Stimulated activated naive CD4-positive, alpha-beta T cell (primary cell): ENCODE measurements around the gene CAPZB.
"Not testable (repeated sequence)": the region's sequence is repeated elsewhere in the genome, so short reads cannot be mapped to it uniquely, and the experiment has no call there.

Source experiments
- DNase-seq, 6 experiments: peaks; one replicate each; lab custom pipeline; 2025; lab: John Stamatoyannopoulos, UW

The CAPZB gene

DNA sequence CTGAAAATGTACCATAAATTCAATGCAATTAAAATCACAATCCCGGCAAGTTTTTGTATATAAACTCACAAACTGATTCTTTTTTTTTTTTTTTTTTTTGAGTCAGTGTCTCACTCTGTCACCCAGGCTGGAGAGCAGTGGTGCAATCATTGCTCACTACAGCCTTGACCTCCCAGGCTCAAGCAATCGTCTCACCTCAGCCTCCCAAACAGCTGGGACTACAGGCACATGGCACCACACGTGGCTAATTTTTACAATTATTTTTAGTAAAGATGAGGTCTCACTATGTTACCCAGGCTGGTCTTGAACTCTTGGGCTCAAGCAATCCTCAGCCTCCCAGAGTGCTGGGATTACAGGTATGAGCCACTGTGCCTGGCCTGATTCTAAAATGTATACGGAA is 12.1 kb upstream of the CAPZB start:
- not testable (repeated sequence) for DNase-seq

DNA sequence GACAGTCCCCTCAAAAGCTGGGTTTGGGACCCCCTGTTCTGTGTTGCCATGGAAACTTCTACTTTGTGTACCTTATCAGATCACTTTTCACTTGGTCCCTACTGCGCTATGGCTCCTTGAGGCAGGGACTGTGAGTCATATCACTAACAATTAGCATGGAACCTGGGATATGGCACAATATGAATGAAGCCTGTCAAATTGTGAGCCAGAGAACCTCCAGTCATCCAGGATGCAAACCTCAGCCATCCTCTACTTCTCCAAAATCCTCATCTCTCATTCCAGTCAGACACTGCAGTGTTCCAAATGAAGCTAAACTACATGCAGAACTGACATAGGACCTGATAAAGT is 11.2 kb upstream of the CAPZB start:
- no peak for DNase-seq

DNA sequence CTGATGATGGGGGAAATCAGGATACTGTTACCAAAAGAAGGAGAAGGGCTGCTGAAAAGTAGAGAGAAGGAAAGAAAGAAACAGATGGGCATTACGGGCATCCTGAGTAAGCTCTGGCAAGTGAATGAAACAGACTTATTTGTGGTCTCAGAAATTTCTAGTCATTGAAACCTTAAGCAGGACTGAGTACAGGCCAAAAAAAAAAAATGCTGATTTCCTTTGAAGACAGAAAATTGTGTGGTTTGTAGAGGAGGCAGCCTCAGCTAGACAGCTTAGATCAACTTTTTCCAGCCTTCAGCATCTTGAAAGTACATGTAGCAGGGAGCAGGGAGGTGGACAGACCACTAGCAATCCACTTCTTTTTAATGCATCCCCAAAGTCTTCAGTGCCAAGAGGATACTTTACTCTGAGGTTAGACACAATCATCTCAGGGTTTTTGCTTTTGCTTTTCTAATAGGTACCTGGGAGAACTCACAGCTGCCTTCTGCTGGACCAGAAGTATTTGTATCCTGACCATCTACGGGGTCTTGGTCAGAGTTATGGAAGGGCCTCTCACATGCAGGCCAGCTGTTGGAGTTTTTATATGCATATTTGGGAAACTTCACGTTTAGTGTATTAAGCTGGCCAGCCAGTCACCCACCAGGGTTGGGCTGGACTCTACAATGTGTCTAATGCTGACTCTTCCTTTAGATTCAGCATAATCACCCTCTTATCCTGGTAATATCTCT is 10.6 kb upstream of the CAPZB start:
- DNase-seq: no peak

- no peak for DNase-seq
These were observed 9.8 kb upstream of the CAPZB start for GRCh38 chr1:19495000-19495656.

- DNase-seq: no peak
These were observed 8.2 kb upstream of the CAPZB start for GRCh38 chr1:19493547-19493946.

GRCh38 chr1:19489996-19490395 is 4.7 kb upstream of the CAPZB start:
- DNase-seq: no peak

DNA sequence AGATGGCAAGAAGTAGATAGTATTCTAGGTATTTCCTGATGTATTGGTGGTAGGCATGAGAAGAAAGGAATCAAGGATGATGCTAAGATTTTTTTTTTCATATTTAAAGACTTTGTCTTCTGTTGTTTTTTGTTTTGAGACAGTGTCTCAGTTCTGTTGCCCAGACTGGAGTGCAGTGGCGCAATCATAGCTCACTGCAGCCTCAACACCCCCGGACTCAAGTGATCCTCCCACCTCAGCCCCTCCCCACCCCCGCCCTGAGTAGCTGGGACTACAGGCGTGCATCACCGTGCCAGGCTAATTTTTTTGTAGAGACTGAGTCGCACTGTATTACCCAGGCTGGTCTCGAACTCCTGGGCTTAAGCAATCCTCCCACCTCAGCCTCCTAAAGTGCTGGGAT is 2.8 kb upstream of the CAPZB start:
- DNase-seq: peak in 4 of 6 experiments; percentile 26 to 40 (median 32)

GRCh38 chr1:19484798-19485361 is 459 bp downstream of the CAPZB start:
- no peak for DNase-seq

DNA sequence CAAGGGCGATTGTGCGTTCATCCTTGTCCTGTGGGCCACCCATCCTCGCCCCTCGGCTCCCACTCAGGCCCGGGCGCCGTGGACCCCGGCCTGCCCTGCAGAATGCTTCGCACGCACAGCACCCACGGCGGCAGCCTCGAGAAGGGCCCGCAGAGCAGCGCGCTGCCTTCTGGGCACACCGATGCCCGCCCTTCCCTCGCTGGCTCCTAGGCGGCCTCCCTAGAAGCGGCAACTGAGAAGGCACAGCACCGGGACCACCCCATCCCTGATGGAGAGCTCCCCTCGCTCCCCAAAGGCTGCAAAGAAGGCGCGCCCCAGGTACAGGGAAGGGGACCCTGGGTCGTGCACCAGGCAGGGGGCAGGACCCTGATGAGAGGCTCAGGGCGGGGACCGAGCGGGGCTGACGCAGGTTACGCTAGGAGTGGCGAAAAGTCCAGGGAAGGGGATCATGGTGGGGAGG is 971 bp downstream of the CAPZB start:
- DNase-seq: peak in 4 of 6 experiments; percentile 10 to 40 (median 25)

- no peak for DNase-seq
These were observed 1.6 kb downstream of the CAPZB start for GRCh38 chr1:19483691-19484090.

GRCh38 chr1:19483261-19483660 is 2.1 kb downstream of the CAPZB start:
- no peak for DNase-seq

GRCh38 chr1:19481826-19482398 is 3.4 kb downstream of the CAPZB start:
- DNase-seq: no peak

DNA sequence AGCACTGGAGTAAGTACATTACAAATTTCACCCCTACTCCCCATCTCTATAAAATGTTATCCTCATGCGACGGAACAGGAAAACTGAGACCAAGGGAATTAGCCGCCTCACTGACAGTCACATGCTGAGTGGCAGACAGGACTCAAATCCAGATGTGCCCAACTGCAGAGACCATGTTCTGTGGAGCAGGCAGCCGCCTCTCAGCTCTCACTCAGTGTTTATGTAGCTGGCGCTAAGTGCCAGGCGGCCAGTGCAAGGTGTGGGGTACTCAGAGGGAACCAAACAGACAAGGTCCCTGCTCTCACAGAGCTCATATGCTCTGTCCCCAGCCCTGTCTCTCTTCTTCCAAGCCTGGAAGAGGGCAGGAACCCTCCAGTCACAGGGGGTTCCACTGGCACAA is 5.1 kb downstream of the CAPZB start:
- DNase-seq: no peak

- no peak for DNase-seq
These were observed 5.8 kb downstream of the CAPZB start for GRCh38 chr1:19479351-19480120.

DNA sequence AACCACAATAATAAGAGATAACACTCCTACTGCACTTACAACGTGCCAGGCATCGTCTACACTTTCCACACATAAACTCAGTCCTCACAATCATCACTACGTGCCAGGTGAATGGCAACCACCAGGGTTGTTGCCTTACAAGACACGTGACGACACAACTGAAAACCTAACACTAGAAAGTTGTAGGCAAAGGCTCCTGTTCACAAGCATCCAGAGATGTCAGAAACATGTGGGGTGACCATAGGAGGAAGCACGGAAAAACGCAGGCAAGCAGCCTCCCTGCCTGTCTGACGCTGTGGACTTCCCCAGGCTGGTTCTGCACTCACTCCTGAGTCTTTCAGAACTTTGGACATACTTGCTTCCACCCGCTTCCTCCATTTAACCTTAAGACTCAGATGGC is 7.0 kb downstream of the CAPZB start:
- DNase-seq: no peak

- peak in 2 of 6 experiments; percentile 35 to 41 for DNase-seq
These were observed 7.8 kb downstream of the CAPZB start for GRCh38 chr1:19477284-19478249.

GRCh38 chr1:19476450-19477190 is 8.7 kb downstream of the CAPZB start:
- peak in 4 of 6 experiments; percentile 23 to 41 (median 28) for DNase-seq

GRCh38 chr1:19475296-19475695 is 10.0 kb downstream of the CAPZB start:
- DNase-seq: no peak

- no peak for DNase-seq
These were observed 13.2 kb downstream of the CAPZB start for GRCh38 chr1:19472174-19472573.

- no peak for DNase-seq
These were observed 16.3 kb downstream of the CAPZB start for GRCh38 chr1:19469004-19469403.
